ENCODE results near the gene WDR64. TPM values are rescaled to one million over a fixed set of nuclear protein-coding genes. Genes with fewer than 3 reads are reported as not detected.

WDR64 gene
- total RNA-seq, 1 experiment from 2014 or later: not detected

DNA sequence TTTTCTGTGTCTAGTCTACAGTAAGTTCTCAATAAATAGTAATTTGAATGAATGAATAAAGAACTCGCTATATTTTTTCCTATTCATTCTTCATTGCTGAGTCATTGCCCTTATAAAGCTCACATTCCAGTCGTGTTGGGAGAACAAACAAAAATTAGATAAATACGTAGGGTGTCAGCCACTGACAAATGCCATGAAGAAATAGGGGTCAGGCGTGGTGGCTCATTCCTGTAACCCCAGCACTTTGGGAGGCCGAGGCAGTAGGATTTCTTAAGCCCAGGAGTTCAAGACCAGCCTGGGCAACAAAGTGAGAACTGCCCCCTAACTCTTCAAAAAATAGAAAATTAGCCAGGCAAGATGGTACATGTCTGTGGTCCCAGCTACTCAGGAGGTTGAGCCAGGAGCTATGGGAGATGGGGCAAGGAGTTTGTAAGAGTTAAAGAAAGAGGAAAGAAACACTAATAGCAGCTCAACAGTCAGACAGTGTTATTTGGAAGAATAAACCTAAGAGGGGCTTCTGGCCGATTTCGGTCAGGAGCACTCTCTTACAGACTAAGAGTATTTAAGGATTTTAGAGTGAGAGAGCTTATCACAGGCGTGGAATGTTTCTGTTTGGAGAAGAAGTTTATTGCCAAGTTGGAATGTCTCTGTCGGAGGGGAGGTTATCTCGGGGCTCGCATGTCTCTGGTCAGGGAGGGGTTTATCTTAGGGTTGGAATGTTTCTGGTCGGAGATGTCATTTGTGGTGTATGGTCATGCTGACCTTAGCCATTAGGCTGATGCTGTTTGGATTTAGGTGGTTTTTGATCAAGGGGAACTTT lies 10.1 kb upstream of the WDR64 start:
- no peak for TF ChIP-seq CTCF (conservative IDR thresholded peaks at IDR 0.05; ENCODE audit: low read depth, low read length)
- TF ChIP-seq EZH2phosphoT487 (IDR thresholded peaks at IDR 0.05; ENCODE audit: borderline replicate concordance, low read length): no peak
- no peak for TF ChIP-seq EZH2 (IDR thresholded peaks at IDR 0.05; ENCODE audit: low read length, unreplicated experiment)
- intact Hi-C loops (cut with micrococcal nuclease): loop anchor here (1.0 to 2.0 kb wide), 3 partner anchors 60 to 121 kb away; no protein-coding TSS in a partner anchor
- ChIA-PET POLR2A (ENCODE audit: unreplicated experiment) (interaction anchor here (1.0 kb wide), 1 partner anchor 47 kb away, joined by 5 read pairs; no protein-coding TSS in a partner anchor), CTCF (no interaction called here)
- H3F3A ChIP-seq (ENCODE audit: low read length, unreplicated experiment): peaks cover 8% of the 10 kb centered on the region
- peaks cover 39% of the 10 kb centered on the region for H3K4me1 ChIP-seq (ENCODE audit: insufficient read depth, low read length)
- H2AFZ ChIP-seq (ENCODE audit: low read length): 0 out of 2 replicates have a peak overlapping the region, but pooled peaks have one; percentile 5
- no peaks in the 10 kb centered on the region for H3K9me3 ChIP-seq (ENCODE audit: low read length)
- H3K27me3 ChIP-seq (ENCODE audit: low read length): no peaks in the 10 kb centered on the region
- ATAC-seq (peak; percentile 27), DNase-seq (peak; percentile 96)
- H3K79me2 ChIP-seq (ENCODE audit: low read length): peaks cover 29% of the 10 kb centered on the region
- no peak overlapping the region for H3K9ac ChIP-seq (ENCODE audit: low read length)
- no peaks in the 10 kb centered on the region for H3K9me2 ChIP-seq (replicated peaks; ENCODE audit: low read length)
- peak overlapping the region; percentile 72 for H3K4me2 ChIP-seq (ENCODE audit: low read length)
- peaks cover 22% of the 10 kb centered on the region for H4K20me1 ChIP-seq (ENCODE audit: low read length)
- H3K27ac ChIP-seq (ENCODE audit: low read length): peak overlapping the region; percentile 56
- H3K4me3 ChIP-seq (ENCODE audit: low read length): no peak overlapping the region
- no peaks in the 10 kb centered on the region for H3K36me3 ChIP-seq (ENCODE audit: low read depth, low read length)
- TSS peak; percentile 49 for BruUV-seq (replicated peaks)

GRCh38 chr1:241642593-241642944 lies 9.5 kb upstream of the WDR64 start:
- Histone ChIP-seq H4K20me1 (ENCODE audit: low read length) (peaks cover 16% of the 10 kb centered on the region), H3K4me2 (ENCODE audit: low read length) (no peak overlapping the region), H3K4me3 (ENCODE audit: low read length) (no peak overlapping the region), H3K9me2 (replicated peaks; ENCODE audit: low read length) (no peaks in the 10 kb centered on the region), H3K27me3 (ENCODE audit: low read length) (no peaks in the 10 kb centered on the region), H3K9ac (ENCODE audit: low read length) (no peak overlapping the region), H3K27ac (ENCODE audit: low read length) (no peak overlapping the region), H3F3A (ENCODE audit: low read length, unreplicated experiment) (peaks cover 8% of the 10 kb centered on the region), H3K36me3 (ENCODE audit: low read depth, low read length) (no peaks in the 10 kb centered on the region), H3K79me2 (ENCODE audit: low read length) (peaks cover 23% of the 10 kb centered on the region), H3K9me3 (ENCODE audit: low read length) (no peaks in the 10 kb centered on the region), H3K4me1 (ENCODE audit: insufficient read depth, low read length) (peaks cover 33% of the 10 kb centered on the region), H2AFZ (ENCODE audit: low read length) (no peak overlapping the region)
- no peak for ATAC-seq
- ChIA-PET CTCF (no interaction called here), POLR2A (ENCODE audit: unreplicated experiment) (no interaction called here)
- no TSS peak for BruUV-seq (replicated peaks)
- TF ChIP-seq EZH2 (IDR thresholded peaks at IDR 0.05; ENCODE audit: low read length, unreplicated experiment) (no peak), CTCF (conservative IDR thresholded peaks at IDR 0.05; ENCODE audit: low read depth, low read length) (no peak), EZH2phosphoT487 (IDR thresholded peaks at IDR 0.05; ENCODE audit: borderline replicate concordance, low read length) (no peak)
- intact Hi-C loops (cut with micrococcal nuclease): no loop called here
- no peak for DNase-seq

GRCh38 chr1:241644259-241644658 lies 7.8 kb upstream of the WDR64 start:
- H3K9me2 ChIP-seq (replicated peaks; ENCODE audit: low read length): no peaks in the 10 kb centered on the region
- H3K4me2 ChIP-seq (ENCODE audit: low read length): no peak overlapping the region
- no peaks in the 10 kb centered on the region for H3K36me3 ChIP-seq (ENCODE audit: low read depth, low read length)
- no peaks in the 10 kb centered on the region for H4K20me1 ChIP-seq (ENCODE audit: low read length)
- H3K4me1 ChIP-seq (ENCODE audit: insufficient read depth, low read length): peaks cover 23% of the 10 kb centered on the region
- DNase-seq (no peak), ATAC-seq (no peak)
- no peak overlapping the region for H3K27ac ChIP-seq (ENCODE audit: low read length)
- no TSS peak for BruUV-seq (replicated peaks)
- H3F3A ChIP-seq (ENCODE audit: low read length, unreplicated experiment): peaks cover 8% of the 10 kb centered on the region
- POLR2A ChIA-PET (ENCODE audit: unreplicated experiment): interaction anchor here (0.6 kb wide), 1 partner anchor 73 kb away, joined by 3 read pairs; no protein-coding TSS in a partner anchor
- no peak overlapping the region for H2AFZ ChIP-seq (ENCODE audit: low read length)
- H3K79me2 ChIP-seq (ENCODE audit: low read length): peaks cover 6% of the 10 kb centered on the region
- no peak overlapping the region for H3K9ac ChIP-seq (ENCODE audit: low read length)
- H3K4me3 ChIP-seq (ENCODE audit: low read length): no peak overlapping the region
- H3K9me3 ChIP-seq (ENCODE audit: low read length): no peaks in the 10 kb centered on the region
- CTCF ChIA-PET: no interaction called here
- H3K27me3 ChIP-seq (ENCODE audit: low read length): no peaks in the 10 kb centered on the region
- no peak for TF ChIP-seq CTCF (conservative IDR thresholded peaks at IDR 0.05; ENCODE audit: low read depth, low read length)
- TF ChIP-seq EZH2phosphoT487 (IDR thresholded peaks at IDR 0.05; ENCODE audit: borderline replicate concordance, low read length): no peak
- no peak for TF ChIP-seq EZH2 (IDR thresholded peaks at IDR 0.05; ENCODE audit: low read length, unreplicated experiment)
- intact Hi-C loops (cut with micrococcal nuclease): no loop called here
